SK-N-MC (cell line): ENCODE measurements around the gene VMP1.
"Not testable (repeated sequence)": the region's sequence is repeated elsewhere in the genome, so short reads cannot be mapped to it uniquely, and the experiment has no call there.

Experiments used
- DNase-seq: peaks from one replicate; pipeline ENCODE4 v3.0.0-alpha.2; 2011; ENCODE audit warnings: low read depth, low spot score
- H3K27ac ChIP-seq: fragments of 200-600 bp; sonication (generic); 2 replicates; pipeline ENCODE4 v1.5.1; 2016; ENCODE audit warnings: mixed run types
- H3K36me3 ChIP-seq: fragments of 200-600 bp; sonication (generic); 2 replicates; pipeline ENCODE4 v1.6.1; 2017; ENCODE audit warnings: antibody characterized with exemption, low read length, mixed read lengths; ENCODE audit not compliant: insufficient read depth
- H3K4me3 ChIP-seq: fragments of 200-600 bp; sonication (generic); 2 replicates; pipeline ENCODE4 v1.5.1; 2016
- H3K9ac ChIP-seq: fragments of 200-600 bp; sonication (generic); 2 replicates; pipeline ENCODE4 v1.8.0; 2017; ENCODE audit warnings: mixed run types, mixed read lengths; ENCODE audit not compliant: insufficient read length
- H3K9me3 ChIP-seq: fragments of 200-600 bp; sonication (generic); 2 replicates; pipeline ENCODE4 v1.6.1; 2017; ENCODE audit warnings: low read depth, mild to moderate bottlenecking, antibody characterized with exemption, low read length, moderate library complexity, mixed read lengths
- EZH2 ChIP-seq: fragments of 200-600 bp; sonication (generic); IDR thresholded peaks from one replicate; pipeline ENCODE4 v1.6.1; 2017; ENCODE audit warnings: antibody characterized with exemption
- FOXP2 ChIP-seq: optimal IDR thresholded peaks from 2 replicates; pipeline ENCODE3; 2011; ENCODE audit warnings: mild to moderate bottlenecking, moderate library complexity; ENCODE audit not compliant: insufficient read depth; ENCODE audit errors: extremely low read length, control extremely low read depth
- POLR2AphosphoS5 ChIP-seq: IDR thresholded peaks from 2 replicates; pipeline ENCODE4 v1.6.1; 2012; ENCODE audit warnings: mild to moderate bottlenecking, low read depth, low read length, borderline replicate concordance

The VMP1 gene

GRCh38 chr17:59791603-59792457 is 84.4 kb downstream of the VMP1 start:
- Histone ChIP-seq H3K27ac (no peak overlapping the region), H3K4me3 (no peak overlapping the region), H3K36me3 (peaks cover 2% of the 10 kb centered on the region; the same call in 1 of the 2 replicates), H3K9ac (no peak overlapping the region), H3K9me3 (no peaks in the 10 kb centered on the region)
- DNase-seq = no peak
- TF ChIP-seq POLR2AphosphoS5 (no peak), EZH2 (no peak), FOXP2 (no peak)

- H3K27ac ChIP-seq, H3K36me3 ChIP-seq, H3K9ac ChIP-seq, H3K9me3 ChIP-seq, H3K4me3 ChIP-seq, DNase-seq: not testable (repeated sequence)
These were observed 85.0 kb downstream of the VMP1 start for GRCh38 chr17:59792458-59792823.

- DNase-seq = no peak
- no peak overlapping the region for H3K27ac ChIP-seq
- H3K36me3 ChIP-seq = peaks cover 3% of the 10 kb centered on the region; the same call in 1 of the 2 replicates
- H3K9ac ChIP-seq = no peak overlapping the region
- no peak for TF ChIP-seq EZH2
- no peak overlapping the region for H3K4me3 ChIP-seq
- H3K9me3 ChIP-seq = no peaks in the 10 kb centered on the region
These were observed 85.8 kb downstream of the VMP1 start for GRCh38 chr17:59793205-59793604.

- H3K27ac ChIP-seq = no peak overlapping the region
- peaks cover 3% of the 10 kb centered on the region; the same call in 1 of the 2 replicates for H3K36me3 ChIP-seq
- no peak for TF ChIP-seq EZH2
- TF ChIP-seq FOXP2 = no peak
- TF ChIP-seq POLR2AphosphoS5 = no peak
- no peak overlapping the region for H3K4me3 ChIP-seq
- no peak for DNase-seq
- H3K9ac ChIP-seq = no peak overlapping the region
- no peaks in the 10 kb centered on the region for H3K9me3 ChIP-seq
These were observed 88.7 kb downstream of the VMP1 start for GRCh38 chr17:59796138-59796537.

GRCh38 chr17:59796785-59797205 is 89.3 kb downstream of the VMP1 start:
- Histone ChIP-seq H3K9me3 (no peaks in the 10 kb centered on the region), H3K9ac (no peak overlapping the region), H3K4me3 (no peak overlapping the region), H3K36me3 (peaks cover 3% of the 10 kb centered on the region; the same call in 1 of the 2 replicates), H3K27ac (no peak overlapping the region)
- no peak for TF ChIP-seq EZH2
- no peak for TF ChIP-seq FOXP2
- TF ChIP-seq POLR2AphosphoS5 = no peak
- no peak for DNase-seq

GRCh38 chr17:59798111-59798510 is 90.7 kb downstream of the VMP1 start:
- H3K4me3 ChIP-seq = no peak overlapping the region
- TF ChIP-seq EZH2 = no peak
- no peak overlapping the region for H3K27ac ChIP-seq
- no peak for DNase-seq
- H3K9me3 ChIP-seq = no peaks in the 10 kb centered on the region
- peaks cover 3% of the 10 kb centered on the region; the same call in 1 of the 2 replicates for H3K36me3 ChIP-seq
- no peak overlapping the region for H3K9ac ChIP-seq

GRCh38 chr17:59800530-59800942 is 93.1 kb downstream of the VMP1 start:
- H3K27ac ChIP-seq = no peak overlapping the region
- no peak overlapping the region for H3K9ac ChIP-seq
- no peaks in the 10 kb centered on the region for H3K9me3 ChIP-seq
- TF ChIP-seq EZH2 (no peak), POLR2AphosphoS5 (no peak), FOXP2 (no peak)
- H3K4me3 ChIP-seq = no peak overlapping the region
- no peak for DNase-seq
- 0 out of 2 replicates have a peak, but pooled peaks cover 3% of the 10 kb centered on the region for H3K36me3 ChIP-seq

GRCh38 chr17:59802160-59802559 is 94.7 kb downstream of the VMP1 start:
- Histone ChIP-seq H3K4me3 (no peak overlapping the region), H3K9ac (no peak overlapping the region), H3K9me3 (no peaks in the 10 kb centered on the region), H3K36me3 (no peaks in the 10 kb centered on the region), H3K27ac (no peak overlapping the region)
- TF ChIP-seq FOXP2 = no peak
- no peak for TF ChIP-seq EZH2
- TF ChIP-seq POLR2AphosphoS5 = no peak
- DNase-seq = no peak

- no peak overlapping the region for H3K4me3 ChIP-seq
- no peak for DNase-seq
- TF ChIP-seq FOXP2 = no peak
- no peak for TF ChIP-seq EZH2
- TF ChIP-seq POLR2AphosphoS5 = no peak
- no peaks in the 10 kb centered on the region for H3K9me3 ChIP-seq
- no peak overlapping the region for H3K9ac ChIP-seq
- H3K27ac ChIP-seq = peak overlapping the region; percentile 42
- H3K36me3 ChIP-seq = no peaks in the 10 kb centered on the region
These were observed 97.5 kb downstream of the VMP1 start for GRCh38 chr17:59804901-59805465.

GRCh38 chr17:59806322-59806721 is 98.9 kb downstream of the VMP1 start:
- not testable (repeated sequence) for DNase-seq, H3K9me3 ChIP-seq, H3K9ac ChIP-seq, H3K27ac ChIP-seq, H3K4me3 ChIP-seq, H3K36me3 ChIP-seq
